Ovary (tissue), 3 donors: Measurements from ENCODE around the gene OR2V1.

Source experiments
- CTCF ChIP-seq, 3 donors: fragments of 450-650 bp in 2 of 3; fragments of 200-600 bp in 1 of 3; IDR thresholded peaks; one replicate each; pipeline versions ENCODE4 v1.5.1 to v1.8.0; 2016 to 2022; ENCODE audit warnings: antibody characterized with exemption in 3 of 3, mild to moderate bottlenecking in 1 of 3
- EP300 ChIP-seq: sonication (generic); formaldehyde crosslinking; IDR thresholded peaks from one replicate; pipeline ENCODE4 v1.6.1; 2017; ENCODE audit warnings: antibody characterized with exemption
- POLR2A ChIP-seq: fragments of 450-650 bp; IDR thresholded peaks from one replicate; pipeline ENCODE4 v1.6.1; 2017; ENCODE audit warnings: antibody characterized with exemption, mild to moderate bottlenecking, moderate library complexity
- donor health status: DM: no; HTN: no; CAD: no.

GRCh38 chr5:181121675-181122561 lies 9.1 kb downstream of the OR2V1 start:
- no peak for TF ChIP-seq POLR2A
- no peak for TF ChIP-seq CTCF (IDR thresholded peaks at IDR 0.05)
- no peak for TF ChIP-seq EP300
